ENCODE measurements around the gene RANBP10. TPM values are rescaled to one million over a fixed set of nuclear protein-coding genes. Genes with fewer than 3 reads are reported as not detected.

The RANBP10 gene
- total RNA-seq, 4 donors from 2014 or later, result 8.1 to 11.7 (median 9.3) TPM

DNA sequence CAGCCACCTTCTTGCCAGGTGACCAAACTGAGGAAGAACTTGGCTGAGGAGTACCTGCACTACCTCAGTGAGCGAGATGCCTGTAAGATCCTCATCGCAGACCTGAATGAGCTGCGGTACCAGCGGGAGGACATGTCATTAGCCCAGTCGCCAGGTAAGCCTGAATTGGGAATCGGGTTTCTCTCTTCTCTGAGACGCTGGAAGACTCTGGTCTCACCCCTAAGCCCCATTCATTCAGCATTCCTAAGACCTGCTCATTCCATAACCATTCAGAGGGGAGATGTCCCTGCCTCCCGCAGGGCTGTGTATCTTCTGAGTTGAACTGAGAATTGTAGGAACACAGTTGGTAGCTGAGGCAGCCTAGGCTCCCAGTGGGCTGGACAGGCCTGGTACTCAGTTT is 18.8 kb upstream of the RANBP10 start:
- TF ChIP-seq, protein P1, sequence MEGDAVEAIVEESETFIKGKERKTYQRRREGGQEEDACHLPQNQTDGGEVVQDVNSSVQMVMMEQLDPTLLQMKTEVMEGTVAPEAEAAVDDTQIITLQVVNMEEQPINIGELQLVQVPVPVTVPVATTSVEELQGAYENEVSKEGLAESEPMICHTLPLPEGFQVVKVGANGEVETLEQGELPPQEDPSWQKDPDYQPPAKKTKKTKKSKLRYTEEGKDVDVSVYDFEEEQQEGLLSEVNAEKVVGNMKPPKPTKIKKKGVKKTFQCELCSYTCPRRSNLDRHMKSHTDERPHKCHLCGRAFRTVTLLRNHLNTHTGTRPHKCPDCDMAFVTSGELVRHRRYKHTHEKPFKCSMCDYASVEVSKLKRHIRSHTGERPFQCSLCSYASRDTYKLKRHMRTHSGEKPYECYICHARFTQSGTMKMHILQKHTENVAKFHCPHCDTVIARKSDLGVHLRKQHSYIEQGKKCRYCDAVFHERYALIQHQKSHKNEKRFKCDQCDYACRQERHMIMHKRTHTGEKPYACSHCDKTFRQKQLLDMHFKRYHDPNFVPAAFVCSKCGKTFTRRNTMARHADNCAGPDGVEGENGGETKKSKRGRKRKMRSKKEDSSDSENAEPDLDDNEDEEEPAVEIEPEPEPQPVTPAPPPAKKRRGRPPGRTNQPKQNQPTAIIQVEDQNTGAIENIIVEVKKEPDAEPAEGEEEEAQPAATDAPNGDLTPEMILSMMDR (IDR thresholded peaks at IDR 0.05; ENCODE audit: low read depth), result no peak

- TF ChIP-seq, protein P1 (IDR thresholded peaks at IDR 0.05; ENCODE audit: low read depth), result no peak
These were observed 16.2 kb upstream of the RANBP10 start for GRCh38 chr16:67822511-67822910.

DNA sequence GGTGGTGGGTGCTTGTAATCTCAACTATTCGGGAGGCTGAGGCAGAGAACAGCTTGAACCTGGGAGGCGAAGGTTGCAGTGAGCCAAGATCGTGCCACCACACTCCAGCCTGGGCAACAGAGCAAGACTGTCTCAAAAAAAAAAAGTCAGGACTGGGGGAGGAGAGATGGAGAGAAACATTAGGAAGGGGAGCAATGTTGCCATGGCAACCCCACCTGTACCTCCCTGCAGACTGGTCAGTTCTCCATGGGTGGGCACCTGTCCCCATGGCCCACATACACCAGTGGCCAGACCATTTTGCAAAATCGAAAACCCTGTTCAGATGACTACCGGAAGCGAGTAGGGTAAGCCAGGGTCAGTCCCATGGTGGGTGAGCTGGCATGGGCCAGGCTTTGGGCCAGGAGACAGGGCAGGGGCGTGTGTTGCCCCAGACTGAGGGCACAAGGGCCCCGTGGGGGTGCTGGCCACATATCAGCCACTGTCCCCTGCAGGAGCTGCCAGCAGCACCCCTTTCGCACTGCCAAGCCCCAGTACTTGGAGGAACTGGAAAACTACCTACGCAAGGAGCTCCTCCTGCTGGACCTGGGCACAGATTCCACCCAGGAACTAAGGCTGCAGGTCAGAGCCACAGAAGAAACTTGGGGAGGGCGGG is 14.4 kb upstream of the RANBP10 start:
- TF ChIP-seq, protein P1 (IDR thresholded peaks at IDR 0.05; ENCODE audit: low read depth), result no peak

GRCh38 chr16:67814567-67814966 is 8.2 kb upstream of the RANBP10 start:
- TF ChIP-seq, protein P1 (IDR thresholded peaks at IDR 0.05; ENCODE audit: low read depth), result no peak

GRCh38 chr16:67811899-67812298 is 5.5 kb upstream of the RANBP10 start:
- TF ChIP-seq, protein P1 (IDR thresholded peaks at IDR 0.05; ENCODE audit: low read depth), result no peak

DNA sequence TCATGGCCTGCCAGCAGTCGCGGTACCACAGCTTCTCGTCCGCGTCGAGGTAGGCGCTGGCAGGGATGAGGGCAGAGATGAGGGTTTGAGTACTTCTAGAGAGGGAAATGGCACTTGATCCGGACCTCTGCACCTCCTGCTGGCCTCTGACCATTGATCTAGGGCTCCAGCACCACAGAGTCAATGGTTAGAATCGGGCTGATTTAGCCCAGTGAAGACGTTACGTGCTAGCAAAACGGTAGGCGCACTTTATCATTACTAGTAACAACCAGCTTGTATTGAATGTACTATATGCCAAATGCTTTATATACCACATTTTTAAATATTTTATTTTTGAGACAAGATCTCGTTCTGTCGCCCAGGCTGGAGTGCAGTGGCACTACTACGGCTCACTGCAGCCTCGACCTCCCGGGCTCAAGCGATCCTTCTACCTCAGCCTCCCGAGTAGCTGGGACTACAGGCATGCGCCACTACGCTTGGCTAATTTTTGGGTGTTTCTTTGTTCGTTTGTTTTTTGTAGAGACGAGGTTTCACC is 855 bp upstream of the RANBP10 start:
- TF ChIP-seq, protein P1 (IDR thresholded peaks at IDR 0.05; ENCODE audit: low read depth), result no peak

DNA sequence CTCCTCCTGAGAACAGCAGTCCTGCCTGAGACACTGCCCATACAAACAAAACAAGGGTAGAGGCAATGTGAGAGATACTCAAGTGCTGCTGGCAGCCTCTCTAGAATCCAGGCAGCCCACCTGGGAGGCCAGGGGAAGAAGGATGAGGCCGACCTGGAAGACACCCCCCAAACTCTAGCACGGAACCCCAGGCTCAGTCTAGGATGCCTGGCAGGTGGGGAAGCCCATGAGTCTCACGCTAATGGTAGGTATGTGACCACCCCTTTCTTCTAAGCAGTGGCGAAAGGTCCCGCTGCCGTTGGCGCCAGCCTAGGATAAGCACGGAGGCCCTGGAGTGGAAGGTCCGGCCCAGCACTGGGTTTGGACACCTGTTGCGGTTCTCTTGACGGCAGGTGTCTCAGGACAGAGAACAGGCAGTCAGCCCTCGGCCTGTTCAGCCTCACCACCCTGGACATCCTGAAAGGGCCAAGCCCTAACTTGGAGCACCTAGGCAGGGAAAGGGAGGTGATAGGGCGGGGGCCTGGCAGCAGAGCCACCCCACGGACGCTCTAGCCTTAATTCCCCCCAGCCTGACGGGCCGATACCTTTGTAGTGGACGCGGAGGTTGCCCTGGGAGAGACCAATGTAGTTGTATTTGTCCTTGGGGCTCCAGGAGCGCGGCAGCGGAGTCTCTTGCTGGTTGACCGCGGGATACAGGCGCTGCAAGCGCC is 487 bp downstream of the RANBP10 start:
- TF ChIP-seq, protein P1 (IDR thresholded peaks at IDR 0.05; ENCODE audit: low read depth), result no peak
